Measurements from ENCODE around the gene ADSL.
"Not testable (repeated sequence)": the region's sequence is repeated elsewhere in the genome, so short reads cannot be mapped to it uniquely, and the experiment has no call there.

Gene ADSL

DNA sequence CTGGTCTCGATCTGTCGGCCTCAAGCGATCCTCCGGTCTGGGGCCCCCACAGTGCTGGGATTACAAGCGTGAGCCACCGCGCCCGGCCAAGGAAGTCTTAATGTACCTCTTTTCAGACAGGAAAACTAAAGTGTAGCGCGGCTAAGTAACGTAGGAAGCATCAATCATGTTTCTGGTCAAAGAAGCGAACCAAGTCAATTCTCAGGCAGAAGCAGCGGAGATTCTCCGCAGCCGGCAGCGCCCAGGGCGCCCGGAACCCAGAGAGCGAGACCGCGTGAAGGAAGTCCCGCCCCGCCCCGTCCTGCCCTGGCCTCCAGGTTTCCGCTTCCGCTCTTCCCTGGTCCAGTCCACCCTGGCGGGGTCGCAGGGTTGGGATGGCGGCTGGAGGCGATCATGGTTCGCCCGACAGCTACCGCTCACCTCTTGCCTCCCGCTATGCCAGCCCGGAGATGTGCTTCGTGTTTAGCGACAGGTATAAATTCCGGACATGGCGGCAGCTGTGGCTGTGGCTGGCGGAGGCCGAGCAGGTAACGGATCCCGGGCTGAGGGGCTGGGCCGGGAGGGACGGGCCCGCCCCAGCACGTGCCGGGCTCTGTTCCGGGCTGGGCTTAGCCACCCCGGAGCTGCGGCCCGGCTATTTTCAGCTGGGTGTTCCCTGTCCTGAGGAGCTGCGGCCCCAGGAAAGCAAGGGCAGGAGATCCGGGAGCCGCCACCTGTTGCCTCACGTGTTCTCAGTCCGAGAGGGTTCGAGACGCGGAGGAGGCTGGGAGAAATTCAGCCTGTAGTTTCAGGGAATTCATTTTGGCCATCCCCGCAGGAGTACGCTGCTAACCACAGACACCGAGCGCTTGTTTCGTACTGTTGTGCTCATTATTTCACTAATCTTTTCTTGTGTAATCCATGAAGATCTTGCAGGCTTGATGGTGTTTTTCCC lies at the start of gene ADSL:
ADSL (plus strand) TSS at position 316 of the 934 bp plus-strand sequence; CDS start at position 375, 59 bp downstream.
- peak; percentile 94 for DNase-seq

- no peak for DNase-seq
These were observed 46.0 kb upstream of the ADSL start for GRCh38 chr22:40300316-40300715.

GRCh38 chr22:40300884-40301672 lies 45.2 kb upstream of the ADSL start:
- DNase-seq, result no peak

- DNase-seq, result no peak
These were observed 44.2 kb upstream of the ADSL start for GRCh38 chr22:40302149-40302548.

GRCh38 chr22:40305625-40306024 lies 40.7 kb upstream of the ADSL start:
- no peak for DNase-seq

DNA sequence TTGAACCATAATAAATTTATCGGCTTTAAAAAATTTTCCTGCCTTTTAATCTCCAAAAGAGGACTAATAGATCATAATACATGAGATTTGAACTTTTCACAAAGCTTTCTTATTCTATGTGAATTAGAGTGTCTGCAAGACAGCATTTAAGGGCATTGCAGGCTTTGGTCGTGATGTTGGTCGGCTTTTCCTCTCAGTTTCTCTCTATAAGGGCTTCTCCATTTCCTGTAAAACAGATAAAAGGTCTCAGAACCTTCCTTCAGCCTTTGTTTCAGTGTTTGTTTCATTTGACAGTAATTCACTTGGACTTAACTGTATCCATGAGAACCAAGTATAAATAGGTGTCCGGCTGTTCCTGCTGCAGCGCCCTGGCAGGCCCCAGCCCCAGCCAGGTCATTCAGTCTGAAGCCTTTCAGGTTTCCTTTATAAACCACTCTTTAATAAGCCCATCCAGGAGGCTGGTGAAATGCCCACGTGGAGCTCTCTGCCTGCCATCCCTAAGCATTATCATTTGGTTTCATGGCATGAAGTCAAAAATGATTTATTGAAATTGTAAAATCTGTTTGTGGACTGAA lies 37.2 kb upstream of the ADSL start:
- DNase-seq, result no peak

GRCh38 chr22:40309631-40310030 lies 36.7 kb upstream of the ADSL start:
- DNase-seq, result no peak

DNA sequence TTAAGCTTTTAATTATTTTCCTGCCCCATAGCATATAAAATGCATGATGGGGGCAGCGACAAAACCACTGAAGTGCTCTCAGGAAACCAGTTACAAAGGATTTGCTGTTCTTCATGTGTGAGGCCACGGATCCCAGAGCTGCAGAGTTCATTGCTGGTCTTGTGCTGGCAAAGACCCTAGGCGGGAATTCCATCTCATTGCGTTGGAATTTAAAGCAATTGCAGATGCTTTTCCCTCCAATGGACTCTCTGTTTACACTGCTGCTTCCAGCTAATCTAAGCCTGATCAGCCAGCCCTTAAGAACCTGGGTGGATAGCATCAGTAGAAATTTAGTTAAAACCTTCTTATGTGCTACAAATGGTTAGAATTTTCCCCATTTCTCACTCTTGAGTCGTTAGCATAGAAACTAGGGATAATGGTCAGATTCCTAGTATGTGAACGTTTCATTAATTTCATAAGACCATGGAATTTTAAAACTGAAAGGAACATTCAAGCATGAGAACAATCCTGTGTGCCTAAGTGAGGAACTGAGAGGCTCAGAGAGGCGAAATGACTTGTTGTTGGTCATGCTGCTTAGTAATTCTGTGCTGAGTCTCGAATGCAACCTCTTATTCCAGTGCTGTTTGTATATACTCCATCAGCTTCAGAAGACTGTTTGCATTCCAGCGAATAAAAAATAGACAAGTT lies 36.1 kb upstream of the ADSL start:
- peak; percentile 93 for DNase-seq

- DNase-seq, result no peak
These were observed 35.6 kb upstream of the ADSL start for GRCh38 chr22:40310768-40311120.

DNA sequence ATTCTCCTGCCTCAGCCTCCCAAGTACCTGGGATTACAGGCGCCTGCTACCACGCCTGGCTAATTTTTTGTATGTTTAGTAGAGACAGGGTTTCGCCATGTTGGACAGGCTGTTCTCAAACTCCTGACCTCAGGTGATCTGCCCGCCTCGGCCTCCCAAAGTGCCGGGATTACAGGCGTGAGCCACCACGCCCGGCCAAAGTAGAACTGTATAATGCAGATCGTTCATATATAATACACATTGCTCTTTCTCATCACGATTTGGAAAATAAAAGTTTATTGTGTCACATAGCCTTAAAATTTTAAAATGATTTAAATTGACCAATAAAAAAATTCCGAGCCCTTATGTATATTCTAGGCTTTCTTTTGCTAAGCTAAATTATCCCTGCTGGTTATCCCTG lies 34.7 kb upstream of the ADSL start:
- not testable (repeated sequence) for DNase-seq

DNA sequence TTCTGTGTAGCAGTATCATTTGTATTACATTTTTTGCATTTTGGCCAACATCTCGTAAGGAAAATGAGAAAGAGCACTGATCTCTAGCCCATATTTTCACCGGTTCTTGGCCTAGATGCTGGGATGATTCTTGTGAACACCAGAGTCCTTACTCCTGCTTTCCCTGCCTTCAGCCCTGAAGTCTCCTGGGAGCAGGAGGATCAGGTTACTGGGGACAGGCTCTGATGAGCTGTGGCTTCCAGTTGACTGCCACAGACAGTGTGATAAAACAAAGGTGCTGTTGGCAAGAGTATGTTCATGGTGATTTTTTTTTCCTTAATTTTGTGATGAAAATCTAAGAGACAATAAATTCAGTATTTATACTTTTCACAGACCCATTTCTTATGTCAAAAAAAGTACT lies 34.2 kb upstream of the ADSL start:
- DNase-seq, result no peak

DNA sequence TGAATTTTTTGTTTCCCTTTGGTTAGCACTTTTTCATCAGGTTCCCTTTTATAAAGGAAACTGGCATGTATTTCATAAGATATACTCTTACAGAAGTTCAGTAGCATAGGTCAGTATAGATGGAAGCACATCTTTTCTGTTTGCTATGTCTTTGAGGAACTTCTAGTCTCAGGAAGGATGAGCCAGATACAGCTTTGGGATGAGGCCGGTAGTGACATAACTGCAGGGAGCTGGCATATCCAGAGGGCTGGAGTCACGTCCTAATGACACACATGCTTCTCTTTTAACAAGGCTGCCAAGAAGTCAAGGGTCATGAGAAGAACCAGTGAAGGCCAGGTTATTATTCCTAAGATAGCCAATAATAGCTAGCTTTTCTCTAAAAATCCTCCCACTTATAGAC lies 33.3 kb upstream of the ADSL start:
- no peak for DNase-seq

- no peak for DNase-seq
These were observed 32.3 kb upstream of the ADSL start for GRCh38 chr22:40314041-40314440.

GRCh38 chr22:40320687-40321086 lies 25.6 kb upstream of the ADSL start:
- no peak for DNase-seq

DNA sequence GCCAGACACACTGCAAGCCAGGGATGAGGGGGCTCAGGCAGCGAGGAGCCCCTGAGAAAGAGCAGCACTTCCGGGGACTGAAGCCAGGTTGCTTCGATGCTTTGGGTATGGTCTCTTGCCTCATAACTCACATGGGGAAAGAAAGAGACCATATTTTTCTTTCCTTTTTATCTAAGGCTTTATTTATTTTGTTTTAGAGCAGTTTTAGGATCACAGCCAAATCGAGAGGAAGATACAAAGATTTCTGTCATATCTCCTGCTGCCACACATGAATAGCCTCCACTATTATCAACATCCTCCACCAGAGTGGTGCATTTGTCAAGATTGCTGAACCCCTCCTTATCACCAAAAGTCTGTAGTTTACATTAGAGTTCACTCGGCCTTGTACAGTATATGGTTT lies 24.3 kb upstream of the ADSL start:
- no peak for DNase-seq

- DNase-seq, result no peak
These were observed 23.4 kb upstream of the ADSL start for GRCh38 chr22:40322818-40323447.

- DNase-seq, result no peak
These were observed 22.6 kb upstream of the ADSL start for GRCh38 chr22:40323681-40324171.

DNA sequence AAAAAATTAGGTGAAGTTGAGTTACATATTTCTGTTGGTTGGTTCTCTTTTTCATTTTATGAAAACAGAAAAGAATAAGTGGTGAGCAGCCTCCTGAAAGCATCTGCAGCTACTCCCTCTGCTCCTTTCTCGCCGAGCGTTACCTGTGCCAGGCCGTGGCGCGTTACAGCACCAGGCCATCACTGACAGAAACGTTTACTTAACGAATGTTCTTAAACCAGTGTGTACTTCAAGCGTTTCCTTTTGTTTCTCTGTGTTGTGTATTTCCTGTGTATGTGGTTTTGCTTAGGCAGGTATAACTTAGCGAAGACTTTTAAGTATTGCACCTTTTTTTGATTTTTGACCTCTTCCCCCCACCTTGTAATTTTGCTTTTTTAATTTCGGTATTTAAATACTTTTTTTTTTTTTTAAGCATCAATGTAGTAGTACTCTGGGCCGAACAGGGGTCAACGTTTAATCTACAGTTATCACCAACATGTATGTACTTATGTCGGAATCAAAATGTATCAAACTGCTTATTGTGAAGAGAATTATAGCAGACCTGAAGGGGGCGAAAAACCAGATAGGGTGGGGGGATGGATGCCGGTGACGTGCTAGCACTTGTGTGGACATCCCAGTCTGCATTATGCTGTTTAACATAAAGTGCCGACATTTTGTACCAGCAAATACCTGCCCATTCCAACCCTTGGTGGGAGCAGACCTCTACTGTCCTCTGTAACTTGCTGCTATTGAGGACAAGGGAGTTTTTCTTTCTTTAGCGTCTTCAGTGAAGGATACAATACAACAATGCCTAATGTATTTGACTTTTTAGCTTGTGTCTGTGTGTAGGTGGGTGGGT lies 21.6 kb upstream of the ADSL start:
- no peak for DNase-seq

DNA sequence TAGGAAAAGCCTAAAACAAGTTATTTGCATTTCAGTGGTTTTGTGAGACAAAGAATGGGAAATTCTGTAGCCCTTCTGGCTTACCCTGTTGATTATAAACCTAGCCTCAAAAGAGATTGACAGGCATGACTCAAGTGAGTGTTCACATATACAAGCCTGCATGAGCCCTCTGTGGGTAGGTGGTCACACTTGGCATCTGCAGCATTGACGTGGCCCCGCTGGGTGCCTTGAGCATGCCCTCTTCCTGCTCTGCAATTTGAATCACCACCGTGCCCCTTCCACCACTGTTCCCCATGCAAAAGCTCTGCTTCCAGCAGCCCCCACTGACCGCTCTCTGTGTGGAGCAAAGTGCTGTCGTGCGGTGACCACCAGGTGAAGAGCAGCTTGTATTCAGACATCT lies 21.0 kb upstream of the ADSL start:
- no peak for DNase-seq

DNA sequence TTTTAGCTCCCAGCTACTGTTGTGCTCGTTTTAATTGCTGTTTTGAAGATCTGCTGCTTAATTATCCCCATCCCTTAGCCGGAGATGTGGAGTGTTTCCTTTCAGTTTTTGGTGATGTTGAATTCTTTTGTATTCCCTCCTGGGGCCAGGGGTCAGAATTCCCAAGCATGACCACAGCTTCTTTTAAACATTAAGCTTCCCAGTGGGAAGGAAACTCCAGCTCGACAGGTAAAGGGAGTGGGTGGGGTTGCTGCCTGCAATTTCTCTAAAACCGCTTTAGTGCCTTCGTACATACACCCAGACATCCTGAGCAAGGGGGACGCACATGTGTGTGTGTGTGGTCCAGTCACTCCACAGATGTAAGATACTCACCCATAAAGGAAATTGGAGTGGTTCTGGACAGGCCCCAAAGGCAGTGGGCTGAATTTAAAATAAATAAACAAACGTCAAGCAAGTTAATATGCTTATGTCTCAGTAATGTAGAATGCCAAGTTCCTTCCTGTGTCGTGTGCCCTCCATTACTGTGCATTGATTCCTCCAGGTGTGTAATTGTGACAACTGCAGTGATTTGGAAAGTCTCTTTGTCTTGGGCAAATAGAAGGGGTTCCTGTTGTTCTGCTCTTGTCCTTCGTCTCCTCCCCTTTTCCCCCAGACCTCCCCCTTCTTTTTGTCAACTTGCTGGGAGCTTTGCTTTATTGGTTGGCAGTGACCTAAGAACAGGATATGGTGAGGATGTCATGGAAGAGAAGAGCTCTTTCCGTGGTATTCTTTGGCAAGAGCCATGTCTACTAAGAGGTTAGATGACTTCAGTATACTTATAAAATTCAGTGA lies 19.2 kb upstream of the ADSL start:
- no peak for DNase-seq

Measured in islet precursor cell (in vitro differentiated cells).